MCF 10A (cell line): ENCODE data around the gene TRAPPC2L. TPM values are rescaled to one million over a fixed set of nuclear protein-coding genes. Genes with fewer than 3 reads are reported as not detected.

ENCODE experiments used
- BruUV-seq: library from RNA; stranded (reverse); fragments of 400-500 nt; replicated peaks from 2 replicates; lab custom pipeline; 2021; lab: Mats Ljungman, UMichigan
- CTCF ChIA-PET: fragments of 300-600 bp; sonication (Branson Sonifier 250); formaldehyde crosslinking; extraction: SDS; loops from one replicate; lab custom pipeline; 2021; ENCODE audit warnings: antibody characterized with exemption, inconsistent platforms; lab: Yijun Ruan, JAX
- POLR2A ChIA-PET: fragments of 300-600, 350-650 bp; sonication (Branson Sonifier 250); formaldehyde crosslinking; extraction: SDS; loops from one replicate; lab custom pipeline; 2020; ENCODE audit warnings: antibody characterized with exemption, inconsistent platforms; lab: Yijun Ruan, JAX
- DNase-seq: peaks from one replicate; pipeline ENCODE4 v3.0.0-alpha.2; 2018; ENCODE audit not compliant: unreplicated experiment
- H3K27ac Mint-ChIP-seq: one replicate; pipeline ENCODE4 v1.8.0; 2022; ENCODE audit warnings: mild to moderate bottlenecking, low read depth, mixed read lengths; ENCODE audit not compliant: unreplicated experiment
- H3K27me3 Mint-ChIP-seq: one replicate; pipeline ENCODE4 v1.8.0; 2022; ENCODE audit warnings: mixed read lengths; ENCODE audit not compliant: insufficient read depth, unreplicated experiment
- H3K36me3 Mint-ChIP-seq: one replicate; pipeline ENCODE4 v1.8.0; 2022; ENCODE audit warnings: mild to moderate bottlenecking, moderate library complexity, mixed read lengths; ENCODE audit not compliant: insufficient read depth, unreplicated experiment
- H3K4me1 Mint-ChIP-seq: one replicate; pipeline ENCODE4 v1.8.0; 2022; ENCODE audit warnings: mixed read lengths; ENCODE audit not compliant: insufficient read depth, unreplicated experiment
- H3K4me3 Mint-ChIP-seq: one replicate; pipeline ENCODE4 v1.8.0; 2022; ENCODE audit warnings: mild to moderate bottlenecking, moderate library complexity, mixed read lengths; ENCODE audit not compliant: unreplicated experiment
- H3K9me3 Mint-ChIP-seq: one replicate; pipeline ENCODE4 v1.8.0; 2022; ENCODE audit warnings: mixed read lengths; ENCODE audit not compliant: unreplicated experiment
- CTCF ChIP-seq: fragments of 200-600 bp; IDR thresholded peaks from one replicate; pipeline ENCODE4 v1.8.0; 2022; ENCODE audit warnings: antibody characterized with exemption, mild to moderate bottlenecking; ENCODE audit not compliant: unreplicated experiment
- intact Hi-C: fragments of 100-400 bp; cut with micrococcal nuclease; formaldehyde crosslinking; loops from 2 replicates; pipeline ENCODE4 v1.14.1; 2022
- total RNA-seq: library from RNA; stranded (reverse); gene quantifications from 2 replicates; pipeline ENCODE4 v1.2.3, GENCODE V29; 2022

Gene TRAPPC2L
- total RNA-seq, 1 experiment from 2014 or later: 35.6 TPM

- TF ChIP-seq CTCF: no peak
- ChIA-PET POLR2A (interaction anchor here (1.4 kb wide), 1 partner anchor 19 kb away, joined by 5 read pairs; no protein-coding TSS in a partner anchor), CTCF (interaction anchor here (0.6 kb wide), 1 partner anchor 318 kb away, joined by 3 read pairs; no protein-coding TSS in a partner anchor)
- Mint-ChIP-seq H3K9me3 (no peaks in the 10 kb centered on the region), H3K27me3 (peaks cover 42% of the 10 kb centered on the region), H3K4me3 (no peak overlapping the region), H3K27ac (no peak overlapping the region), H3K36me3 (no peaks in the 10 kb centered on the region), H3K4me1 (peaks cover 8% of the 10 kb centered on the region)
- DNase-seq: no peak
- intact Hi-C loops: no loop called here
- BruUV-seq: no TSS peak
Measured at GRCh38 chr16:88876942-88877526, 20.1 kb downstream of the TRAPPC2L start.

GRCh38 chr16:88877564-88878289 is 20.8 kb downstream of the TRAPPC2L start:
- no peak for TF ChIP-seq CTCF
- no peaks in the 10 kb centered on the region for H3K36me3 Mint-ChIP-seq
- intact Hi-C loops: no loop called here
- H3K27ac Mint-ChIP-seq: no peak overlapping the region
- no TSS peak for BruUV-seq
- DNase-seq: no peak
- H3K27me3 Mint-ChIP-seq: peaks cover 42% of the 10 kb centered on the region
- H3K4me1 Mint-ChIP-seq: peaks cover 13% of the 10 kb centered on the region
- POLR2A ChIA-PET: no interaction called here
- CTCF ChIA-PET: interaction anchor here (0.6 kb wide), 1 partner anchor 319 kb away, joined by 3 read pairs; no protein-coding TSS in a partner anchor
- no peak overlapping the region for H3K4me3 Mint-ChIP-seq
- H3K9me3 Mint-ChIP-seq: no peaks in the 10 kb centered on the region

GRCh38 chr16:88878356-88878755 is 21.4 kb downstream of the TRAPPC2L start:
- POLR2A ChIA-PET: no interaction called here
- Mint-ChIP-seq H3K4me3 (no peak overlapping the region), H3K36me3 (no peaks in the 10 kb centered on the region), H3K27ac (no peak overlapping the region), H3K4me1 (peaks cover 13% of the 10 kb centered on the region), H3K27me3 (peaks cover 42% of the 10 kb centered on the region), H3K9me3 (no peaks in the 10 kb centered on the region)
- no peak for TF ChIP-seq CTCF
- no TSS peak for BruUV-seq
- no peak for DNase-seq
- intact Hi-C loops: no loop called here
- CTCF ChIA-PET: no interaction called here
